Astrocyte (in vitro differentiated cells and primary cell): ENCODE data around the gene MIAT.
A peak's percentile ranks its signal among the peaks of the same experiment; 100 is the strongest.

Experiments used
- EZH2 ChIP-seq: IDR thresholded peaks from 2 replicates; pipeline ENCODE4 v1.6.1; 2012; ENCODE audit warnings: mild to moderate bottlenecking, low read length, inconsistent platforms; ENCODE audit not compliant: insufficient read depth
- TF ChIP-seq, protein P1 (sequence below): IDR thresholded peaks from 2 replicates; pipeline ENCODE4 v1.5.1; 2011; ENCODE audit warnings: low read depth, mild to moderate bottlenecking, inconsistent platforms, low read length, moderate library complexity; ENCODE audit not compliant: insufficient read depth

DNA sequence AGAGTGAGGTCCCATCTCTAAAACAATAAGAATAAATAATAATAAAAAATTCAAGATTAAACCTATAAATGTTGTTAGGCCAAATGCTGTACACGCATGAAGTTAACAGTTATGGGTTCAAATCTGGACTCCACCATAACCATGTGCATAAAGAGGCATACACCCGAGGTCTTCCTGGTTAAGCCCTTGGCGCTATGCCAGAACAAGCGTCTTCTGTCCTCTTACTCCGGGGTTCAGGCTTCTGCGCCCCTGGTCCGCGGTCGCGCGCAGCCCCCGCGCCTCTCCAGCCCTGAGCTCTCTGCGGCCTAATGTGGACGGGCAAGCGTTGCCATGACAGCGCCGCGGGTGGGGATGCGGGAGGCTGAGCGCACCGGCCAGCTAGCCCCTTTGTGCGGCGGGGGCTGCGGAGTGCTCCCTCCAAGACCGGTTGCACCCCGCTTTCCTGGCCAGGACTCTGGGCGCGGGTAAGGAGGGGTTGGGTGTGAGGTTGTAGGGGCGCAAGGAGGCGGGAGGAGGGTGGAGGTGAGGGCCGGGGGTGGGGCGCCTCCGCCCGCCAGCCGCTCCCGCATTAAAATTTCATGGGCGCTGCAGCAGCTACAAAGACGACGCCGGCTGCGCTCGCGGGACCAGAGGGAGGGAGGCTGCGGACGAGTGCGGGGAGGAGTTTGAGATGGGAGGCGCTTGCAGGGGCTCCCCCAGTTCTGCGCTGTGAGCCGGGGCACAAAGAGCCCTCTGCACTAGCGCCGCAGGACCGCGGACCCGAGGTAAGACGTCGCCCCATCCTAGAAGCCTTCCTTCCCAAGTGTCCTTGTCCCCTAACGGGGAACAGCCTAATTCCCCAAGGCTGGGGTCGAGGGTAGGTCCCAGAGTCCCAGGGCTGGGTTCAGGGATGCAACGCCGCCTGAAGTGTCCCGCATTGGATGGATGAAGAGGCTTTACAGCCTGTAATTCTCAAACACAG lies at the start of gene MIAT:
- TF ChIP-seq, protein P1, sequence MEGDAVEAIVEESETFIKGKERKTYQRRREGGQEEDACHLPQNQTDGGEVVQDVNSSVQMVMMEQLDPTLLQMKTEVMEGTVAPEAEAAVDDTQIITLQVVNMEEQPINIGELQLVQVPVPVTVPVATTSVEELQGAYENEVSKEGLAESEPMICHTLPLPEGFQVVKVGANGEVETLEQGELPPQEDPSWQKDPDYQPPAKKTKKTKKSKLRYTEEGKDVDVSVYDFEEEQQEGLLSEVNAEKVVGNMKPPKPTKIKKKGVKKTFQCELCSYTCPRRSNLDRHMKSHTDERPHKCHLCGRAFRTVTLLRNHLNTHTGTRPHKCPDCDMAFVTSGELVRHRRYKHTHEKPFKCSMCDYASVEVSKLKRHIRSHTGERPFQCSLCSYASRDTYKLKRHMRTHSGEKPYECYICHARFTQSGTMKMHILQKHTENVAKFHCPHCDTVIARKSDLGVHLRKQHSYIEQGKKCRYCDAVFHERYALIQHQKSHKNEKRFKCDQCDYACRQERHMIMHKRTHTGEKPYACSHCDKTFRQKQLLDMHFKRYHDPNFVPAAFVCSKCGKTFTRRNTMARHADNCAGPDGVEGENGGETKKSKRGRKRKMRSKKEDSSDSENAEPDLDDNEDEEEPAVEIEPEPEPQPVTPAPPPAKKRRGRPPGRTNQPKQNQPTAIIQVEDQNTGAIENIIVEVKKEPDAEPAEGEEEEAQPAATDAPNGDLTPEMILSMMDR, result no peak
- TF ChIP-seq EZH2, result peak; percentile 93
